HepG2 (cell line): ENCODE results near the gene TCFL5. TPM values are rescaled to one million over a fixed set of nuclear protein-coding genes. Genes with fewer than 3 reads are reported as not detected.

ENCODE experiments used
- KIAA2018 ChIP-seq: sonication (generic); formaldehyde crosslinking; IDR thresholded peaks from 2 replicates; pipeline ENCODE4 v1.5.0; 2020; ENCODE audit warnings: mild to moderate bottlenecking, missing genetic modification reagents, borderline replicate concordance
- TRAFD1 ChIP-seq: sonication (generic); formaldehyde crosslinking; IDR thresholded peaks from 2 replicates; pipeline ENCODE4 v1.5.1; 2020; ENCODE audit warnings: missing genetic modification reagents, mild to moderate bottlenecking, borderline replicate concordance
- ZBTB14 ChIP-seq: sonication (generic); formaldehyde crosslinking; IDR thresholded peaks from 2 replicates; pipeline ENCODE4 v1.4.0; 2020; ENCODE audit warnings: missing genetic modification reagents
- ZBTB49 ChIP-seq: sonication (generic); formaldehyde crosslinking; IDR thresholded peaks from 2 replicates; pipeline ENCODE4 v1.4.0; 2020; ENCODE audit warnings: missing genetic modification reagents, borderline replicate concordance
- ZMYM4 ChIP-seq: sonication (generic); formaldehyde crosslinking; IDR thresholded peaks from 2 replicates; pipeline ENCODE4 v1.8.1; 2023; ENCODE audit warnings: mild to moderate bottlenecking, missing genetic modification reagents
- ZNF639 ChIP-seq: conservative IDR thresholded peaks from 2 replicates; pipeline ENCODE4 v1.6.1; 2018; ENCODE audit warnings: missing genetic modification reagents
- polyA plus RNA-seq, 8 experiments: library from polyadenylated mRNA; depleted of rRNA in 3 of 8; stranded (reverse) in 7 of 8; unstranded in 1 of 8; fragments of >200 nt; fragmentation: Illumina TruSeq in 4 of 8; extraction: Trizol in 4 of 8; gene quantifications; 2 replicates each; pipeline versions ENCODE4 v1.2.1 to v1.2.3, GENCODE V29; 2011 to 2016; ENCODE audit warnings: low read depth in 4 of 8, missing spikeins in 1 of 8, mixed read lengths in 1 of 8; ENCODE audit not compliant: insufficient read depth in 1 of 8
- total RNA-seq, 5 experiments: library from RNA; depleted of rRNA; stranded (reverse); fragments of >200 nt; fragmentation: Illumina TruSeq; extraction: Trizol; gene quantifications; 2 replicates each; pipeline ENCODE4 v1.2.3, GENCODE V29; 2016; ENCODE audit warnings: low read depth in 1 of 5

Gene TCFL5
- total and polyA plus RNA-seq, 2 of the 13 experiments (the other 11 are each of a cell fraction or from before 2014, with no cell fraction given), result 14.8 to 20.0 TPM

GRCh38 chr20:62875419-62876361 is 14.1 kb upstream of the TCFL5 start (continued):
- TF ChIP-seq KIAA2018 (no peak), ZBTB14 (CRISPR knock-in tag) (no peak), ZBTB49 (CRISPR knock-in tag) (no peak), TRAFD1 (no peak), ZMYM4 (CRISPR knock-in tag) (peak; percentile 67; the same call in 1 of the 2 replicates), ZNF639 (peak; percentile 68; the same call in 1 of the 2 replicates)
